Posterior cingulate gyrus (tissue), 11 donors: ENCODE data around the gene CDC42BPG.
A peak's percentile ranks its signal among the peaks of the same experiment; 100 is the strongest.

Source experiments
- DNase-seq, 10 donors: peaks; one replicate each; pipeline versions ENCODE4 v3.0.0 to v3.0.0-alpha.2; 2020 to 2021; ENCODE audit warnings: mixed read lengths in 3 of 10
- intact Hi-C: fragments of 100-400 bp; cut with DNase I; formaldehyde crosslinking; loops from one replicate; pipeline ENCODE4 v1.15.1; 2023

Gene CDC42BPG

GRCh38 chr11:64867748-64868462 lies 23.5 kb upstream of the CDC42BPG start:
- intact Hi-C loops = no loop called here
- DNase-seq = no peak

- intact Hi-C loops = no loop called here
- DNase-seq = no peak
Measured at GRCh38 chr11:64866173-64866491, 21.7 kb upstream of the CDC42BPG start.

- DNase-seq = no peak
- intact Hi-C loops = no loop called here
Measured at GRCh38 chr11:64865286-64866172, 21.1 kb upstream of the CDC42BPG start.

- intact Hi-C loops = no loop called here
- no peak for DNase-seq
Measured at GRCh38 chr11:64864473-64865285, 20.2 kb upstream of the CDC42BPG start.

GRCh38 chr11:64864135-64864472 lies 19.7 kb upstream of the CDC42BPG start:
- DNase-seq = no peak
- intact Hi-C loops = no loop called here

GRCh38 chr11:64863391-64864060 lies 19.1 kb upstream of the CDC42BPG start:
- no peak for DNase-seq
- intact Hi-C loops = no loop called here

- DNase-seq = no peak
- intact Hi-C loops = no loop called here
Measured at GRCh38 chr11:64862987-64863390, 18.5 kb upstream of the CDC42BPG start.

- DNase-seq = no peak
- intact Hi-C loops = no loop called here
Measured at GRCh38 chr11:64861227-64861975, 16.9 kb upstream of the CDC42BPG start.

- intact Hi-C loops = no loop called here
- DNase-seq = no peak
Measured at GRCh38 chr11:64859542-64860414, 15.3 kb upstream of the CDC42BPG start.

GRCh38 chr11:64858467-64859263 lies 14.2 kb upstream of the CDC42BPG start:
- intact Hi-C loops = no loop called here
- DNase-seq = no peak

GRCh38 chr11:64857485-64857884 lies 13.0 kb upstream of the CDC42BPG start:
- intact Hi-C loops = no loop called here
- DNase-seq = no peak

GRCh38 chr11:64856382-64857227 lies 12.2 kb upstream of the CDC42BPG start:
- DNase-seq = peak in 4 of 10 donors; percentile 19 to 90 (median 34)
- intact Hi-C loops = no loop called here

- intact Hi-C loops = no loop called here
- peak in 1 of 10 donors; percentile 69 for DNase-seq
Measured at GRCh38 chr11:64855596-64856304, 11.3 kb upstream of the CDC42BPG start.

- peak in 1 of 10 donors; percentile 83 for DNase-seq
- intact Hi-C loops = no loop called here
Measured at GRCh38 chr11:64854534-64855502, 10.4 kb upstream of the CDC42BPG start.

GRCh38 chr11:64854157-64854533 lies 9.7 kb upstream of the CDC42BPG start:
- DNase-seq = peak in 1 of 10 donors; percentile 81
- intact Hi-C loops = no loop called here
